Hepatocyte (in vitro differentiated cells): Measurements from ENCODE around the gene ZEB2.

Experiments
- EZH2 ChIP-seq: fragments of 200-600 bp; sonication (generic); IDR thresholded peaks from 2 replicates; pipeline ENCODE4 v1.6.1; 2016; ENCODE audit warnings: antibody characterized with exemption, mild to moderate bottlenecking, borderline replicate concordance
- TF ChIP-seq, protein P1 (sequence below): fragments of 200-600 bp; sonication (generic); IDR thresholded peaks from 2 replicates; pipeline ENCODE4 v1.5.1; 2016; ENCODE audit warnings: antibody characterized with exemption, mild to moderate bottlenecking; ENCODE audit not compliant: poor library complexity

GRCh38 chr2:144480285-144480684 is 39.6 kb downstream of the ZEB2 start:
- TF ChIP-seq, protein P1, sequence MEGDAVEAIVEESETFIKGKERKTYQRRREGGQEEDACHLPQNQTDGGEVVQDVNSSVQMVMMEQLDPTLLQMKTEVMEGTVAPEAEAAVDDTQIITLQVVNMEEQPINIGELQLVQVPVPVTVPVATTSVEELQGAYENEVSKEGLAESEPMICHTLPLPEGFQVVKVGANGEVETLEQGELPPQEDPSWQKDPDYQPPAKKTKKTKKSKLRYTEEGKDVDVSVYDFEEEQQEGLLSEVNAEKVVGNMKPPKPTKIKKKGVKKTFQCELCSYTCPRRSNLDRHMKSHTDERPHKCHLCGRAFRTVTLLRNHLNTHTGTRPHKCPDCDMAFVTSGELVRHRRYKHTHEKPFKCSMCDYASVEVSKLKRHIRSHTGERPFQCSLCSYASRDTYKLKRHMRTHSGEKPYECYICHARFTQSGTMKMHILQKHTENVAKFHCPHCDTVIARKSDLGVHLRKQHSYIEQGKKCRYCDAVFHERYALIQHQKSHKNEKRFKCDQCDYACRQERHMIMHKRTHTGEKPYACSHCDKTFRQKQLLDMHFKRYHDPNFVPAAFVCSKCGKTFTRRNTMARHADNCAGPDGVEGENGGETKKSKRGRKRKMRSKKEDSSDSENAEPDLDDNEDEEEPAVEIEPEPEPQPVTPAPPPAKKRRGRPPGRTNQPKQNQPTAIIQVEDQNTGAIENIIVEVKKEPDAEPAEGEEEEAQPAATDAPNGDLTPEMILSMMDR, result no peak
- no peak for TF ChIP-seq EZH2
